Panc1 (cell line): ENCODE results near the gene AMN. TPM values are rescaled to one million over a fixed set of nuclear protein-coding genes. Genes with fewer than 3 reads are reported as not detected.

Experiments
- ATAC-seq: fragments of 200-7000 bp; cut with Tn5 transposase; 2 replicates; pipeline ENCODE4 v1.9.1; 2020; ENCODE audit warnings: mild to moderate bottlenecking, moderate library complexity
- BruUV-seq: library from RNA; stranded (reverse); fragments of 400-500 nt; replicated peaks from 2 replicates; lab custom pipeline; 2021; lab: Mats Ljungman, UMichigan
- CTCF ChIA-PET: fragments of 300-600 bp; sonication (Branson Sonifier 250); formaldehyde crosslinking; loops from one replicate; lab custom pipeline; 2022; ENCODE audit warnings: antibody characterized with exemption; lab: Charles Lee
- POLR2A ChIA-PET: fragments of 300-600 bp; sonication (Branson Sonifier 250); formaldehyde crosslinking; loops from one replicate; lab custom pipeline; 2022; ENCODE audit warnings: antibody characterized with exemption; lab: Charles Lee
- DNase-seq: peaks from one replicate; pipeline ENCODE4 v3.0.0-alpha.2; 2010; ENCODE audit warnings: low read depth, low spot score
- H3K27ac ChIP-seq: 2 replicates; pipeline ENCODE4 v1.5.1; 2011; ENCODE audit warnings: mild to moderate bottlenecking, low read length, inconsistent platforms
- H3K27me3 ChIP-seq: fragments of 200-500 bp; sonication (Bioruptor generic); 2 replicates; pipeline ENCODE4 v1.6.0; 2014; ENCODE audit warnings: low read length, inconsistent platforms; ENCODE audit not compliant: control insufficient read depth, insufficient read depth
- H3K36me3 ChIP-seq: fragments of 200-500 bp; sonication (Bioruptor generic); 2 replicates; pipeline ENCODE4 v1.5.1; 2014; ENCODE audit warnings: inconsistent platforms, mild to moderate bottlenecking, low read length, moderate library complexity; ENCODE audit not compliant: control insufficient read depth, insufficient read depth
- H3K4me1 ChIP-seq: 2 replicates; pipeline ENCODE4 v1.5.1; 2011; ENCODE audit warnings: inconsistent platforms, mild to moderate bottlenecking, low read length, moderate library complexity; ENCODE audit not compliant: control insufficient read depth, insufficient read depth
- H3K4me3 ChIP-seq, 2 experiments: 2 replicates each; pipeline ENCODE4 v1.5.1; 2011 to 2012; ENCODE audit warnings: low read depth in 2 of 2, low read length in 2 of 2, mild to moderate bottlenecking in 2 of 2, inconsistent platforms in 1 of 2, moderate library complexity in 1 of 2
- H3K9me3 ChIP-seq: fragments of 200-500 bp; sonication (Bioruptor generic); 2 replicates; pipeline ENCODE4 v1.5.1; 2014; ENCODE audit warnings: low read depth, mild to moderate bottlenecking, inconsistent platforms, low read length, moderate library complexity; ENCODE audit not compliant: control insufficient read depth, insufficient read depth
- POLR2AphosphoS5 ChIP-seq: IDR thresholded peaks from 2 replicates; pipeline ENCODE4 v1.6.1; 2012; ENCODE audit warnings: mild to moderate bottlenecking, low read depth, low read length, moderate library complexity
- REST ChIP-seq, 2 experiments: IDR thresholded peaks; 2 replicates each; pipeline ENCODE4 v1.6.1; 2011 to 2012; ENCODE audit warnings: low read depth in 2 of 2, control low read depth in 1 of 2, low read length in 1 of 2, mild to moderate bottlenecking in 1 of 2, moderate library complexity in 1 of 2; ENCODE audit not compliant: insufficient read depth in 1 of 2
- SIN3A ChIP-seq: IDR thresholded peaks from 2 replicates; pipeline ENCODE4 v1.6.1; 2012; ENCODE audit warnings: low read depth, mild to moderate bottlenecking, low read length, moderate library complexity, borderline replicate concordance; ENCODE audit not compliant: insufficient read depth
- TCF7L2 ChIP-seq: IDR thresholded peaks from 2 replicates; pipeline ENCODE4 v1.6.1; 2011; ENCODE audit warnings: mild to moderate bottlenecking, low read depth, low read length, inconsistent platforms
- in situ Hi-C: cut with HindIII; loops from 2 replicates; pipeline ENCODE4 v1.10.0; 2016; ENCODE audit warnings: low sequenced_read_pairs, low pct_unique_long_range_greater_than_20kb
- intact Hi-C: fragments of 100-400 bp; cut with micrococcal nuclease; formaldehyde crosslinking; loops from one replicate; pipeline ENCODE4 v1.10.0; 2022; ENCODE audit not compliant: unreplicated experiment
- total RNA-seq: library from RNA; stranded (reverse); gene quantifications from one replicate; pipeline ENCODE4 v1.2.1, GENCODE V29; 2021; ENCODE audit not compliant: unreplicated experiment
- TF ChIP-seq, protein P1 (sequence below): fragments of 450-650 bp; IDR thresholded peaks from 2 replicates; pipeline ENCODE4 v1.5.1; 2017; ENCODE audit warnings: mild to moderate bottlenecking

The AMN gene
- total RNA-seq, 1 experiment from 2014 or later, result 0.44 TPM

- no peak for DNase-seq
- intact Hi-C loops, result no loop called here
- H3K4me1 ChIP-seq, result no peaks in the 10 kb centered on the region
- H3K36me3 ChIP-seq, result no peaks in the 10 kb centered on the region; the same call in 1 of the 2 replicates
- BruUV-seq, result no TSS peak
- CTCF ChIA-PET, result interaction anchor here (0.5 kb wide), 1 partner anchor 395 kb away, joined by 4 read pairs; no protein-coding TSS in a partner anchor
- H3K4me3 ChIP-seq, result no peak overlapping the region
- in situ Hi-C loops, result no loop called here
- H3K9me3 ChIP-seq, result no peaks in the 10 kb centered on the region
- H3K27me3 ChIP-seq, result no peaks in the 10 kb centered on the region
- POLR2A ChIA-PET, result no interaction called here
- no peak for ATAC-seq
- no peak overlapping the region for H3K27ac ChIP-seq
- TF ChIP-seq TCF7L2 (no peak), REST (IDR thresholded peaks at IDR 0.05; ENCODE audit: insufficient read depth in 1 of 2, low read depth in 2 of 2, low read length in 1 of 2) (no peak), POLR2AphosphoS5 (no peak), SIN3A (no peak)
- TF ChIP-seq, protein P1, sequence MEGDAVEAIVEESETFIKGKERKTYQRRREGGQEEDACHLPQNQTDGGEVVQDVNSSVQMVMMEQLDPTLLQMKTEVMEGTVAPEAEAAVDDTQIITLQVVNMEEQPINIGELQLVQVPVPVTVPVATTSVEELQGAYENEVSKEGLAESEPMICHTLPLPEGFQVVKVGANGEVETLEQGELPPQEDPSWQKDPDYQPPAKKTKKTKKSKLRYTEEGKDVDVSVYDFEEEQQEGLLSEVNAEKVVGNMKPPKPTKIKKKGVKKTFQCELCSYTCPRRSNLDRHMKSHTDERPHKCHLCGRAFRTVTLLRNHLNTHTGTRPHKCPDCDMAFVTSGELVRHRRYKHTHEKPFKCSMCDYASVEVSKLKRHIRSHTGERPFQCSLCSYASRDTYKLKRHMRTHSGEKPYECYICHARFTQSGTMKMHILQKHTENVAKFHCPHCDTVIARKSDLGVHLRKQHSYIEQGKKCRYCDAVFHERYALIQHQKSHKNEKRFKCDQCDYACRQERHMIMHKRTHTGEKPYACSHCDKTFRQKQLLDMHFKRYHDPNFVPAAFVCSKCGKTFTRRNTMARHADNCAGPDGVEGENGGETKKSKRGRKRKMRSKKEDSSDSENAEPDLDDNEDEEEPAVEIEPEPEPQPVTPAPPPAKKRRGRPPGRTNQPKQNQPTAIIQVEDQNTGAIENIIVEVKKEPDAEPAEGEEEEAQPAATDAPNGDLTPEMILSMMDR, result no peak
Measured at GRCh38 chr14:102903248-102903888, 19.1 kb upstream of the AMN start.

DNA sequence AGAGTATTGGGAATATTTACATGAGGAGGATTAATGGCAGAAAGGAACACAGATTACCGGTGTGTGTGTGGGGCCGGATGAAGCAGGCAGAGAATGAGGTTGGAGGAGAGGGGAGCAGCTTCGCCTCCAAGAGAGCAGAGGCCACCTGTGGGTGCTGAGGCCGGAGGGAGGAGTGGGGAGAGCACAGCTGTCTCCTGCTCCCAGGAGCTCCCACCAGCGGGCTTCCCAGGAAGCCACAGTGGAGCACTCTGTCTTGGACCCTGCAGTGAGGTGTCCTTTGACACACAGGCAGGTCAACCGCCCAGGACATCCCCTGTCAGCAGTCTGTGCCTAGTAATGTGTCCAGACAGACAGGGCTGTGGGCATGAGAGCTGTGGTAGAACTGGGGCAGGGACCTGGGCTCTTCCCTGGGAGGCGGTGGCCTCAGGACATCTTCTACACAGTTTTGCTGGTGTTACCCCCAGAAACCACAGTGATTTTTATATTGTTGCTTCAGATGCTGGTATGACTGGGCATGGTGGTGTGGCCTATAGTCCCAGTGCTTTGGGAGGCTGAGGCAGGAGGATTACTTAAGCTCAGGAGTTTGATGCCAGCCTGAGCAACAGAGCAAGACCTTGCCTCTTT is 18.5 kb upstream of the AMN start:
- no peak overlapping the region for H3K27ac ChIP-seq
- H3K9me3 ChIP-seq, result no peaks in the 10 kb centered on the region
- BruUV-seq, result no TSS peak
- TF ChIP-seq, protein P1, result no peak
- TF ChIP-seq TCF7L2, result no peak
- no peak for DNase-seq
- CTCF ChIA-PET, result interaction anchor here (0.5 kb wide), 1 partner anchor 394 kb away, joined by 4 read pairs; no protein-coding TSS in a partner anchor
- H3K36me3 ChIP-seq, result no peaks in the 10 kb centered on the region; the same call in 1 of the 2 replicates
- no peak for ATAC-seq
- no peaks in the 10 kb centered on the region for H3K4me1 ChIP-seq
- in situ Hi-C loops (no loop called here), intact Hi-C loops (no loop called here)
- no peaks in the 10 kb centered on the region for H3K27me3 ChIP-seq
- H3K4me3 ChIP-seq, result no peak overlapping the region
- POLR2A ChIA-PET, result no interaction called here
